Epithelial cell of proximal tubule (primary cell): ENCODE measurements around the gene DPEP2. TPM values are rescaled to one million over a fixed set of nuclear protein-coding genes. Genes with fewer than 3 reads are reported as not detected.

Experiments
- DNase-seq: peaks from one replicate; pipeline ENCODE4 v3.0.0-alpha.2; 2011; ENCODE audit warnings: low read depth
- H3K4me3 ChIP-seq: 2 replicates; pipeline ENCODE4 v1.5.1; 2011; ENCODE audit warnings: low read depth, mild to moderate bottlenecking, low read length
- total RNA-seq: library from RNA; depleted of rRNA; stranded (reverse); fragments of >200 nt; gene quantifications from 2 replicates; pipeline ENCODE4 v1.2.3, GENCODE V29; 2015
- TF ChIP-seq, protein P1 (sequence below): conservative IDR thresholded peaks from 2 replicates; pipeline ENCODE4 v1.5.1; 2012; ENCODE audit warnings: low read depth, mild to moderate bottlenecking, low read length

DPEP2 gene
- total RNA-seq, 1 donor from 2014 or later, result not detected

DNA sequence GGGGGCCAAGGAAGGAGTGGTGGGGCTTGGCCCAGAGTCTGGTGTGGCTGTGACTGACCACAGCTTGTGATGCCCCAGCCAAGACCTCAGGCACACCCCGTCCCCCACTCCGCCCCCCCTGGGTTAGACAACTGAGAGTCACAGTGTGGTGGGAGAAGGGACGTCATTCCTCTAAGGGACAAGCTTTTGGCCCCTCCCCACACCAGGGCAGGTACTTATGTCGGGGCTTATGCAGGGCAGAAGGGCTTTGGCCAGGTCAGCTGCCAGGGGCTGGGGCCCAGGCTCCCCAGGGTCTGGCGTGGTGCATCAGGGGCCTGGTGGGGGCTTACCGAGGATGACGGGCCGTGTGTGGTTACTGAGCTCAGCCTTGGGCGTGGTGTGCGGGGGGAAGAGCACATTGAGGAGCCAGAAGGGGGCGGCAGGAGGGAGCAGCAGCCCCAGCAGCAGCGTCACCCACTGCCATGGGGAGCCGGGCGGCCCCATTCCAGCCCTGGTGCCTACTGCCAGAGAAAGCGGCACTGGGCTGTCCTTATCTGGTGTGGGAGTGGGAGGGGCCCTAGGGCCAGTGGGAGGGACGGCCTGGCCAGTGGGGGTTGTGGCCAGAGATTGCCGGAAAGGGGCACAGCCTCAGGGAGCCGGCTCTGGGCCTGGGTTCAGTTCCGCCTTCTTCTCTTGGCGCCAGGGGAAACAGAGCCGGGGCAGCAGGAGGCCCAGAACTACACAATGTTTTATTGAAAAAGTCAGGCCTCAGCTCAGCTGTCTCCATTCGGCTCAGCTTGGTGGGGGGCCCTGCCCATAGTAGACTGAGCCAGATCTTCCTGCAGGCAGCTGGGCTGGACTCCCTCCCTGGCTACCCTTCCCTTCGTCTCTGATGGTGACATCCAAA is 55.4 kb downstream of the DPEP2 start, which contains the start of gene LCAT:
LCAT (minus strand) TSS at position 502 of the 886 bp plus-strand sequence; CDS start at position 483, 19 bp downstream.
- no peak within 1 kb of the TSS for H3K4me3 ChIP-seq
- DNase-seq, result no peak
- TF ChIP-seq, protein P1, sequence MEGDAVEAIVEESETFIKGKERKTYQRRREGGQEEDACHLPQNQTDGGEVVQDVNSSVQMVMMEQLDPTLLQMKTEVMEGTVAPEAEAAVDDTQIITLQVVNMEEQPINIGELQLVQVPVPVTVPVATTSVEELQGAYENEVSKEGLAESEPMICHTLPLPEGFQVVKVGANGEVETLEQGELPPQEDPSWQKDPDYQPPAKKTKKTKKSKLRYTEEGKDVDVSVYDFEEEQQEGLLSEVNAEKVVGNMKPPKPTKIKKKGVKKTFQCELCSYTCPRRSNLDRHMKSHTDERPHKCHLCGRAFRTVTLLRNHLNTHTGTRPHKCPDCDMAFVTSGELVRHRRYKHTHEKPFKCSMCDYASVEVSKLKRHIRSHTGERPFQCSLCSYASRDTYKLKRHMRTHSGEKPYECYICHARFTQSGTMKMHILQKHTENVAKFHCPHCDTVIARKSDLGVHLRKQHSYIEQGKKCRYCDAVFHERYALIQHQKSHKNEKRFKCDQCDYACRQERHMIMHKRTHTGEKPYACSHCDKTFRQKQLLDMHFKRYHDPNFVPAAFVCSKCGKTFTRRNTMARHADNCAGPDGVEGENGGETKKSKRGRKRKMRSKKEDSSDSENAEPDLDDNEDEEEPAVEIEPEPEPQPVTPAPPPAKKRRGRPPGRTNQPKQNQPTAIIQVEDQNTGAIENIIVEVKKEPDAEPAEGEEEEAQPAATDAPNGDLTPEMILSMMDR, result no peak

DNA sequence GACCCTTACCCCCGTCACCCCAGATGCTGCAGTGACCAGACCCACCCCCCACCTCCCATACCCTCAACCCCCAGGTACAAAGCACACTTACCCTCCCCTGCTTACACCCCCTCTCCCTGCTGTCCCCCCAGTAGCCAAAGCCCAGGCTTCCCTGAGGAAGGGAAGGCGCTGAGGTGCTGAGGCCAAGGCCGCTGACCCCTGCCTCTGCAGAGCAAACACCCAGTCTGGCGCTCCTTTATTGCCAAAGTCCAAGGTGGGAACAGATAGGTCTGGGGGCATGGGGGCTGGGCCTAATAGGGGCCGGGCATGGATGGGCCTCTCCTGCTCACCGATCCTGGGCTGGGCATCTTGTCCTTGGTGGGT is 56.0 kb downstream of the DPEP2 start:
- TF ChIP-seq, protein P1, result no peak
- DNase-seq, result no peak
- H3K4me3 ChIP-seq, result no peak overlapping the region

DNA sequence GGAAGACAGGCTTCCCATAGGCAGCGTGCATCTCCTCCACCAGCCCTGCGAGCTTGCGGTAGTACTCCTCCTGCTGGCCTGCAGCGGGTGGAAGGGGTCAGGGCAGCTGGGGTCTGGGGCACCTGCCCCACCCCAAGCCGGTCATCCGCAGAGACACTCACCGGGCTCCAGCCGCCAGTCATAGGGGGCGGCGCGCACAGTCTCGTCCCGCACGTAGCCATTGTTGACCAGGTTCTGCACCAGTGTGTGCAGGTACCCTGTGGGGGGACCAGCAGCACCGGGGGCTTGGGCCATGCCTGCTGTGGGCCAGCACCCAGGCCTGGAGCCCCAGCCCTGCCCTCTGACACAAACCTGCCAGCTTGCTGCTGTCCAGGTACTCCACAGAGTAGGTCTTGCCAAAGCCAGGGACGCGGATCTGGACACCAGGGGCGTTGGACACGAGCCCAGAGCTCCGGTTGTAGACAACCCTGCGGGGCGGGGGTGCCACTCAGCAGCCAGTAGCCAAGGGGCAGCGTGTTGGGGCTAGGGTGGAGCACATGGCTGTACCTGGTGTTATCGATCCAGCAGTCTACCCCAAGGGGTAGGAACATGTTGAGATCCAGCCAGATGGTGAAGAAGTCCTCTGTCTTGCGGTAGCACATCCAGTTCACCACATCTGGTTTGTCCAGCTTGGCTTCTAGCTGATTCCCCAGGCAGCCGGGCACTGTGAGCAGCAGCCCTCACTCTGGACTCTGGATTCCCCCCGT is 56.6 kb downstream of the DPEP2 start:
- H3K4me3 ChIP-seq, result no peak overlapping the region
- TF ChIP-seq, protein P1, result no peak
- DNase-seq, result no peak

DNA sequence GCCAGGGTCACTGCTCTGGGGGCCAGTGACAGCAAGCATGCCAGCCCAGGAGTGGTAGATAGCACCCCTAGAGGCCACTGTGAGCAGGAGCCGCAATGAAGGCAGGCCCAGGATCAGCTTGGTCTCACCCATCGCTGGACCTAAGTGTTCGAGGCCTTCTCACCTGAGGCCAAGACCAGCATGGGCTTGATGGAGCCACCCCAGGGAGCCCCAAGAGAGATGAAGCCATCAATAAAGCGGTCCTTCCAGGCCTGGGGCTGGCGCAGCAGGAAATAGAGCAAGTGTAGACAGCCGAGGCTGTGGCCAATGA is 57.1 kb downstream of the DPEP2 start:
- TF ChIP-seq, protein P1, result peak; percentile 76
- no peak for DNase-seq
- no peak overlapping the region for H3K4me3 ChIP-seq

DNA sequence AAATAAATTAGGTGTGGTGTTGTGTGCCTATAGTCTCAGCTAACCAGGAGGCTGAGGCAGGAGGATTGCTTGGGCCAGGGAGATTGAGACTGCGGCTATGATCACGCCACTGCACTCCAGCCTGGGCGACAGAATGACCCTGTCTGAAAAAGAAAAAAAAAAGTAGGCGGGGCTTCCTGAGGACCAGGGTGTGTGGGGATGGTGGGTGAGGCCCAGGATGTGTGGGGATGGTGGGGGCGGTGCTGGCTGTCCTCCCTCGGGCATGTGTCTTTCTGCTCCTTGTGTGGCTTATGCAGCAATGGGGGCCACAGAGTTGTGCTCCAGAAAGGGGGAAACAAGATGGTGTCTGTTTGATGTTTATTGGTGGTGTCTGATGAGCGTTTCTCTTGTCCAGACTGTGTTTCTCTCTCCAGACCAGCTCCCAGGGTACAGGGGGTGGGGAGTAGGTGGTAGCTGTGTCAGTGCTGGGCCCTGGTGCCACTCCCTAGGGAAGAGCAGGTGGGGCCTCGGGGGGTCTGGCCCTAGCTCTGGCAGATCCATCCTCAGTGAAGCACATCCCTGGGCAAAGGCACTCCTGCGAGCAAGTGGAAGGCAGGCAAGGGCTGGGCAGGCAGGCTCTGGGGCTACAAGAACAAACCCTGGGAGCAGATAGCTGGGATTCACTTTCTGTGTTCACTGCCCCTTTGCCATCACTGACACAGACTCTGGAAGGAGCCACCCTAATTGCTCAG is 57.6 kb downstream of the DPEP2 start:
- TF ChIP-seq, protein P1, result no peak
- DNase-seq, result no peak
- H3K4me3 ChIP-seq, result no peak overlapping the region

DNA sequence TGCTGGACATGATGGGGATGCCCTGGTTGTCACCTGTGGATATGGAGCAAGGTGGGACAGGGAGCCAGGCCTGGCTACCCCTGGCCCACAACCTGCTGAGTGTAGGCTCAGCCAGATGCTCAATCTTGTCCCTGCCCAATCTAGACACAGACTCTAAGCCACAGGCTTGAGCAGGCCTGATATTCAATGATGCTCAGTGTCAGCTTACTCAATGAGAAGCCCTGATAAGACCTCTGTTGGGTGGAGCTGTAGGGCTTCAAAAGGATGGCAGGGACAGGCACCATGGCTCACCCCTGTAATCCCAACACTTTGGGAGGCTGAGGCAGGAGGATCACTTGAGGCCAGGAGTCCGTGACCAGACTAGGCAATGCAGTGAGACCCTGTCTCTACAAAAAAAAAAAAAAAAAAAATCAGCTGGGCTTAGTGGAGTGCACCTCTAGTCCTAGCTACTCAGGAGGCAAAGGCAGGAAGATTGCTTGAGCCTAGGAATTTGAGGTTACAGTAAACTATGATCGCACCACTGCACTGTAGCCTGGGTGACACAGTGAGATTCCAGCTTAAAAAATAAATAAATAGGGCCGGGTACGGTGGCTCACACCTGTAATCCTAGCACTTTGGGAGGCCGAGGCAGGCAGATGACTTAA is 58.7 kb downstream of the DPEP2 start:
- no peak overlapping the region for H3K4me3 ChIP-seq
- DNase-seq, result no peak
- TF ChIP-seq, protein P1, result no peak
